HG03135 (cell line): ENCODE data around the gene OAF.
"Not testable (repeated sequence)": the region's sequence is repeated elsewhere in the genome, so short reads cannot be mapped to it uniquely, and the experiment has no call there.

Experiments
- ATAC-seq: cut with Tn5 transposase; IDR thresholded peaks from one replicate; pipeline ENCODE4 v1.9.1; 2021; ENCODE audit warnings: mild to moderate bottlenecking, moderate library complexity; ENCODE audit not compliant: unreplicated experiment

Gene OAF

DNA sequence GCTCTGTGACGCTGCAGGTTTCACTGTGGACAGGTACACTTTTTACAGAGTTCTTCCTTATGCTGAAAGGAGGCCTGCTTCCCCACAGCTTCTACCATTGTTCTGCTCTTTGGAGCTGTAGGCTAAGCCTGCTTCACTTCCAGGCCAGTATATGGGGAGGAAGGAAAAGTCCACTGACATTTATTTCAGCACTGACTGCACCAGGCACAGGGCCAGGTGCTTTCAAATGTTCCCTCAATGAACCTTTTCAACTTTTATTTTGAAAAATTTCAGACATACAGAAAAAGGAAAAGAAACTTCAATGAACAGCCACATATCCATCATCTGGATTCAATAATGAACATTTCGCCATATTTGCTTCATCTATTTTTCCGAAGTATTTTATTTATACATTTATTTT lies 51.1 kb downstream of the OAF start:
- no peak for ATAC-seq

DNA sequence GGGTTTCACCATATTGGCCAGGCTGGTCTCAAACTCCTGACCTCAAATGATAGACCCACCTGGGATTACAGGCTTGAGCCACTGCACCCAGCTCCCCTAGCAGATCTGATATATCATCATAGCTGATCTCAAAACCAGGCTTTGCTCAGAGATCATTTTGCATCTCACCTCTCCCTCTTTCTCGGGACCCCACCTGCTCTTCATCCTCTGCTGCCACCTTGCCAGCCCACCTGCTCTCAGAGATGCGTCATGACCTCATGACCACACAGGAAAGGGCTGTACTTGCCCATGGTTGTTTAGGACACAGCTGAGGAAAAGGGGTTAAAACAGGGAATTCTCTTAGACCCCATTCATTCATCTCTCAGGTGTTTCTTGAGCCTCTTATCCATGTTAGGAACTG lies 56.5 kb downstream of the OAF start:
- ATAC-seq: no peak

DNA sequence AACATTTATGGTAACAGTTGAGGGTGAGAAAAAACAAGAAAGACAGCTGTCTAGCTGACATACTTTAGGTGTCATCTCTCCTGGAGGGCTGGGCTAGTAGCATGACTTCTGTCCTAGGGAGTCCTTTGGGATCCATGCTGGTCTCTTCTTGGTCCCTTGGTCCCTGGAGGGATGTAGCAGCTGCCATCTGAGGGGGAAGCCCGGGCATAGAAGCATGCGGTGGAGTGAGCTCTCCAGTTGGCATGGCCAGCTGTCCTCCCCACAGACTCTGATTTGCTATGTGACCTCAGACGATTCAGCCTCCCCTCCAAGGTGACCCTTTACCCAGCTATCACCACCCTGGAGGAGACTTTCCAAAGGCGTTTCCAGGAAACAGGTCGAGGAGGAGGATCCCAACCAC lies 57.9 kb downstream of the OAF start:
- ATAC-seq: no peak

DNA sequence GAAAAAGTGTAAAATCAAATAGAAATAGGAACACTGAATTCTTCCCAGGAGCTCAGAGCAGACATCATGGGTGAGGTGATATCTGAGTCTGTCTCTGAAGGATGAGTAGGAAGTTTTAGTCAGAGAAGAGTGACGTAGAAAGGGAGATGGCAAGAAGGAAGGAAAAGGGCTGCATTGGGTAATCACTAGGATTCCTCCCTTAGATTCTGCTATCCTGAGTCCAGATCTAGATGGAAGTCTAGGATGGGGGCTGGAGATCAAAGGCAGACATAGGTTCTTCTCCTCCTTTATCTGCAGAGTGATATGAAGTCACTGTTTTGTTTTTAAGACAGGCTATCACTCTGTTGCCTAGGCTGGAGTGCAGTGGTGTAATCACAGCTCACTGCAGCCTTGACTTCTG lies 59.6 kb downstream of the OAF start:
- no peak for ATAC-seq

DNA sequence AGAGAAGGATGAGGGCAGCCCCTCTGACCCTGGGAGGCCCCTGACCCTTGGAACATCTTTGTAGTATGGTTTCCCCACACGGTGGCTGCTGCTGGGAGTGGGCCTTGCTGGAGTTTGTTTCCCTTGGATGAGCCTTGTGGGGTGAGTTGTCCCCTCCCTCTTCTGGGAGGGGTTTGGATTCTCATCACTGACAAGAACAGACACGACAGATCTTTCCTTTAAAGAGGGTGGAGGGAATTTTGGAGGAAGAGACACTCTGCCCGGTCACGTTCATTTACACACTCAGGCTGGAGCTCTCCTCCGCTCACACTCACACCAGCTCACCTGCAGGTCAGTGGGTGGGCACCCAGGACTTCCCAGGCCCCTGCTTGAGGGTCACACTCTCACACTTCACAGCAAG lies 60.8 kb downstream of the OAF start:
- no peak for ATAC-seq

DNA sequence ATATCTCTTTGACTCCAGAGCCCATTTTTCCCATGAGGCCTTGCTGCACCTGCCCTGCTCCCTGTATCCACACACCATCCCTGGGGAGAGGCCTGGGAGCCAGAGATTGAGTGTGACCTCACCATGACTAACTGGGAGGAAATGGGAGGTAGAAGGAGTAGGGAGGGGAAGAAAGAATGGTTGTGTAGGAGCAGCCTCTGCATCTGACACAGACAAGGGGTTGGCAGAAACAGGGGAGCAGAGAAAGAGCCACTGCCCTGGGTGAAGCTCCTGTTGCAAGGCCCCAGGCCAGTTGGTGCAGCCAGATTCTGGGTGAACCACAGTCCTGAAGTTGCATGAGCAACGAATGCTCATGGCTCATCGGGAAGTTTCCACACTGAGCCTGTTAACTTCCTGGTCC lies 61.5 kb downstream of the OAF start:
- ATAC-seq: no peak

DNA sequence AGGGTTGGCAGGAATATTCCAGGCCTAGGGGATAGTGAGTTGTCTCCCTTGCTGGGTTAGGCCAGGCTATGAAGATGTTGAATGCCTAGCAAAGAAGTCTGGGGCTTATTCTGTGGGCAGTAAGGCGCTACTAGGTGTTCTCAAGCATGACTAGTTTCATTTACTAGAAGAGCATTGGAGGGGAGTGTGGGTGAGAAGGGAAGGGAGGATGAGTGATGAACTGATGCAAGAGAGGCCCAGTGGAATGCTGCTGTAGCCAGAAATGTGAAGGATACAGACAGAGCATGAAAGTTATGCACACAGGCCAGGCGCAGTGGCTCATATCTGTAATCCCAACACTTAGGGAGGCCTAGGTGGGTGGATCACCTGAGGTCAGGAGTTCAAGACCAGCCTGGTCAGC lies 62.6 kb downstream of the OAF start:
- ATAC-seq: no peak

DNA sequence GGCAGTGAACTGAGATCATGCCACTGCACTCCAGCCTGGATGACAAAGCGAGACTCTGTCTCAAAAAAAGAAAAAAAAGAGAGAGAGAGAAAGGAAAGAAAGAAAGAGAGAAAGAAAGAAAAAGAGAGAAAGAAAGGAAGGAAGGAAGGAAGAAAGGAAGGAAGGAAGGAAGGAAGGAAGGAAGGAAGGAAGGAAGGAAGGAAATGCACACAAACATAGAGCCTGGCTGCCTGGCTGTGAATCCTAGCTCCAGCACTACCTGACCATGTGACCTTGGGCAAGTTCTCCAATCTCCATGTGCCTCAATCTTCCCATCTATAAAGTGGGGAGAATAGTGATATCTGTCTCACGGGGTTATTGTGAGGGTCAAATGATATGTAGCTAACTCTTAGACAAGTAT lies 63.1 kb downstream of the OAF start:
- ATAC-seq: not testable (repeated sequence)

DNA sequence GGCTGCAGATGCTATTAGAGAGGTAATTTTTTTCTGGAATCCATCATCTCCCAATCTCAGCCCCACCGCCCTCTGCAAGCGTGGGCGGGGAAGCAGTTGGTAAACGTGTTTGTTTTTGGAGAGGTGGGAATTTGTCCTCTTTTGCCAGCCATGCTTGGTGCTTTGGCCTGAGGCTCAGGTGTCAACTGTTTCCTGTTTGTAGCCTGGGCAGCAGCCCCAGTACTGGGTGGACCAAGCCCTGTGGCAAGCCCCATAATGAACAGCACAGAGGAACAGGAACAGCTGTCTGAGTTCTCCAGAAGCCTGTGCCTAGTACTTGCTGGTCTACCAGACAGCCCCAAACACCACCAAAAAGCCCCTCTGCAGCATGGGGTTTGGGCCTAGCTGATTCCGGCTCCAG lies 68.7 kb downstream of the OAF start:
- ATAC-seq: no peak
